Breast epithelium (tissue), 3 donors: ENCODE measurements around the gene FAF1.

Source experiments
- POLR2A ChIP-seq: fragments of 450-650 bp; IDR thresholded peaks from one replicate; pipeline ENCODE4 v1.6.1; 2016; ENCODE audit warnings: antibody characterized with exemption, mild to moderate bottlenecking, moderate library complexity
- TF ChIP-seq, protein P1 (sequence below), 3 donors: fragments of 450-650 bp; IDR thresholded peaks; one replicate each; pipeline ENCODE4 v1.5.1; 2016 to 2017; ENCODE audit warnings: antibody characterized with exemption in 3 of 3, mild to moderate bottlenecking in 3 of 3, moderate library complexity in 3 of 3

DNA sequence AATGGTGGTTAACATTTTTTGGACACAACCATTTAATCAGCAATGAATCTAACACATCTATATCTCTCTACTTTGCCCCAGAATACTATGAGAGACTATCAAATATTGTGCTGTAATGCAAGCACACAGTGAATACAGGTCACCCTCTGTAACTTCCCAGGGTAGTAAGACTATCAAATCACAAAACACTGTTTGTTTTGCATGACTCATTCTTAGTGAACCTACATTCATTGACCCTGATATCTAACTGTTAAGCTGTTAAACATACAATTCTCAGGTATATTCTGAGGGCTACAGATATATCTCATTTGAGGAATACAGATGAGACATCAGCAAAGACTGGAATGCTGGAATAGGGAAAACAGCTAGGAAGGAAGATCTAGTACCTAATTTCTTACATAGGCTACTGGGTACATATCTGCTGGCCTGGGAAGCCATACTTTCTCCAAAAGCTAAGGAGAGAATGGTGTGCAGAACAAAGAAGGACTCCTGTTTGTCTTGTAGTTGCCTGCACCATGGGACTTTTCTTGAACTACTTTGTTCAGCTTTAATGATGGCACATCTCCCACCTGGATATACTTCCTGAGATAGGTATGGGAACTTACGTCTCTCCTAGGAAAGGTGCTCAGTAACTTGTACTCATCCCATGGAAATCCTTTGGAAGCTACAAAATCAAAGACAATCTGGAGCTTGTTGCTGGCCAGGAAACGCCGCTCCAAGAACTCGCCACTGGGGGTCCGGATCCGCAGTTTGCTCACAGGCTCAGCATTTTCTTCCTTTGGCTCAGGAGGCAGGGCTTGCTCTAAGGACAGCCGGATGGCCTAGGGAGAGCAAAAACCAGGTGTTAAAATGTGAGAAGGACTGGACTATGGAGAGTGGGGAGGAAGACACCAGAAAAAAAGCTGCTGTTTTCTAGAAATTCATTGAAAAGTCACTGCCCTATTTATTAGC, 484.9 kb downstream of the FAF1 start:
- no peak for TF ChIP-seq POLR2A
- TF ChIP-seq, protein P1, sequence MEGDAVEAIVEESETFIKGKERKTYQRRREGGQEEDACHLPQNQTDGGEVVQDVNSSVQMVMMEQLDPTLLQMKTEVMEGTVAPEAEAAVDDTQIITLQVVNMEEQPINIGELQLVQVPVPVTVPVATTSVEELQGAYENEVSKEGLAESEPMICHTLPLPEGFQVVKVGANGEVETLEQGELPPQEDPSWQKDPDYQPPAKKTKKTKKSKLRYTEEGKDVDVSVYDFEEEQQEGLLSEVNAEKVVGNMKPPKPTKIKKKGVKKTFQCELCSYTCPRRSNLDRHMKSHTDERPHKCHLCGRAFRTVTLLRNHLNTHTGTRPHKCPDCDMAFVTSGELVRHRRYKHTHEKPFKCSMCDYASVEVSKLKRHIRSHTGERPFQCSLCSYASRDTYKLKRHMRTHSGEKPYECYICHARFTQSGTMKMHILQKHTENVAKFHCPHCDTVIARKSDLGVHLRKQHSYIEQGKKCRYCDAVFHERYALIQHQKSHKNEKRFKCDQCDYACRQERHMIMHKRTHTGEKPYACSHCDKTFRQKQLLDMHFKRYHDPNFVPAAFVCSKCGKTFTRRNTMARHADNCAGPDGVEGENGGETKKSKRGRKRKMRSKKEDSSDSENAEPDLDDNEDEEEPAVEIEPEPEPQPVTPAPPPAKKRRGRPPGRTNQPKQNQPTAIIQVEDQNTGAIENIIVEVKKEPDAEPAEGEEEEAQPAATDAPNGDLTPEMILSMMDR (IDR thresholded peaks at IDR 0.05) = no peak
